IPS-20b (cell line): ENCODE measurements around the gene TMEM74B.

ENCODE experiments used
- H3K27ac ChIP-seq: one replicate; pipeline ENCODE4 v1.5.1; 2013; ENCODE audit warnings: low read length
- H3K27me3 ChIP-seq: 2 replicates; pipeline ENCODE4 v1.6.1; 2013; ENCODE audit warnings: mild to moderate bottlenecking, low read length, inconsistent platforms; ENCODE audit not compliant: insufficient read depth
- H3K36me3 ChIP-seq: 2 replicates; pipeline ENCODE4 v1.6.1; 2013; ENCODE audit warnings: low read depth, mild to moderate bottlenecking, inconsistent platforms, low read length, moderate library complexity; ENCODE audit not compliant: insufficient read depth
- H3K4me1 ChIP-seq: 2 replicates; pipeline ENCODE4 v1.6.1; 2013; ENCODE audit warnings: mild to moderate bottlenecking, control low read depth, inconsistent platforms, low read length, moderate library complexity; ENCODE audit not compliant: insufficient read depth
- H3K4me3 ChIP-seq: 2 replicates; pipeline ENCODE4 v1.5.1; 2013; ENCODE audit warnings: mild to moderate bottlenecking, low read length, inconsistent platforms
- H3K9ac ChIP-seq: 2 replicates; pipeline ENCODE4 v1.6.1; 2013; ENCODE audit warnings: low read depth, mild to moderate bottlenecking, inconsistent platforms, low read length, moderate library complexity
- H3K9me3 ChIP-seq: 2 replicates; pipeline ENCODE4 v1.6.1; 2013; ENCODE audit warnings: mild to moderate bottlenecking, low read depth, low read length, inconsistent platforms; ENCODE audit not compliant: insufficient read depth

Gene TMEM74B

GRCh38 chr20:1174787-1175186 lies 10.0 kb downstream of the TMEM74B start:
- Histone ChIP-seq H3K9ac (no peak overlapping the region), H3K27me3 (no peaks in the 10 kb centered on the region), H3K4me3 (no peak overlapping the region), H3K9me3 (no peaks in the 10 kb centered on the region), H3K27ac (no peak overlapping the region), H3K36me3 (peaks cover 14% of the 10 kb centered on the region; the same call in 1 of the 2 replicates), H3K4me1 (no peaks in the 10 kb centered on the region)

DNA sequence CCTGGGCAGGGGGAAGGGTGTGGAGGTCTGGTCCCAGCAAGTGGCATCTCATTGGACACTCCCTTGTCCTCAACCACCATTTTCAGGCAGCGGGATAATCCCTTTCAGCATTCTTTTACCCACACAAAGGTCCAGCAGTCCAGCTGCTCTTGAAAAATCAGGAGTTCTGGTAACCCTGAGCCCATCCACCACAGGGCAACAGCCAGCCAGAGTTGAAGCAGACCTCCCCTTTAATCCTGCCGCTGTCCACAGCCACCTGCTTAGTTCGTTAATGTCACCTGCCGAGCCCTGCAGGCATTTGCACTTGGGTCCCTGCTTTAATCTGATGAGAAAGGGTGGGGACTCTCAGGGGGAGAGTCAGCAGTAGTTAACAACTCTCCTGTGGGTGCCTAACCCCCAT lies 11.1 kb downstream of the TMEM74B start:
- peaks cover 25% of the 10 kb centered on the region for H3K36me3 ChIP-seq
- H3K4me3 ChIP-seq = no peak overlapping the region

GRCh38 chr20:1171461-1172093 lies 13.2 kb downstream of the TMEM74B start:
- Histone ChIP-seq H3K9me3 (no peaks in the 10 kb centered on the region), H3K36me3 (peaks cover 46% of the 10 kb centered on the region), H3K27me3 (no peaks in the 10 kb centered on the region), H3K27ac (no peak overlapping the region), H3K4me3 (no peak overlapping the region), H3K9ac (no peak overlapping the region), H3K4me1 (no peaks in the 10 kb centered on the region)

More for the DNA sequence above, 11.1 kb downstream of the TMEM74B start:
- Histone ChIP-seq H3K27ac (no peak overlapping the region), H3K27me3 (no peaks in the 10 kb centered on the region), H3K9me3 (no peaks in the 10 kb centered on the region), H3K9ac (no peak overlapping the region), H3K4me1 (no peaks in the 10 kb centered on the region)

- Histone ChIP-seq H3K36me3 (peaks cover 65% of the 10 kb centered on the region), H3K4me1 (no peaks in the 10 kb centered on the region), H3K9ac (no peak overlapping the region), H3K9me3 (no peaks in the 10 kb centered on the region), H3K4me3 (no peak overlapping the region), H3K27ac (no peak overlapping the region), H3K27me3 (no peaks in the 10 kb centered on the region)
Measured at GRCh38 chr20:1169224-1169623, 15.6 kb downstream of the TMEM74B start.

DNA sequence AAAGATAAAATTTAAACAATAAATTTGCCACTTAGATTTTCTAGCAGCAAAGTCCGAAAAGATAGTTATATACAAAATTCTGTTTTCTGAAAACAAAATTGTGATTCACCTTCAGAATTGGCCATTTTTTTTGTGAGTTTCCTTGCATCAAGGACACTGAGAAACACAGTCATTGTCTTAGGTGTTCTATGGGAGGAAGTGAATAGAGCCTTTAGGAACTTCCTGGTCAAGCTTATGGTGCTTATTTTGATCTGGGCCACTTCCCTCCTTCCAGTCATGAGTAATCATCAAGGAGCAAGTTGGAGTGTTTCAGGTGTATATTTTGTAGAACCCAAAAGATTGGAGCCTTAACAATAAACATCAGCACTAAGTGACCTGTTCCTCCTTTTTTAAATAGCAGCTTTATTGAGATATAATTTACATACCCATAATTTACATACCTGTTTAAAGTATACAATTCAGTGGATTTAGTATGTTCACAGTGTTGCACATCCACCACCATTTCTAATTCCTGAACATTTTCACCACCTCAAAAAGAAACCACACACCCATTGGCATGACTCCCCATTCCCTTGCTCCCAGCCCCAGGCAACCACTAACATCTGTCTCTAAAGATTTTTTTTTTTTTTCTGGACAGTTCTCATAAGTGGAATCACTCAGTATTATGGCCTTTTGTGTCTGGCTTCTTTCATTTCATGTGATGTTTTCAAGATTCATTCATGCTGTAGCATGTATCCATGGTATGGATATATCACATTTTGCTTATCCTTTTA lies 17.6 kb downstream of the TMEM74B start:
- no peaks in the 10 kb centered on the region for H3K9me3 ChIP-seq
- H3K36me3 ChIP-seq = peaks cover 78% of the 10 kb centered on the region
- H3K27ac ChIP-seq = no peak overlapping the region
- no peak overlapping the region for H3K4me3 ChIP-seq
- no peaks in the 10 kb centered on the region for H3K4me1 ChIP-seq
- no peaks in the 10 kb centered on the region for H3K27me3 ChIP-seq
- no peak overlapping the region for H3K9ac ChIP-seq

GRCh38 chr20:1165941-1166340 lies 18.8 kb downstream of the TMEM74B start:
- no peak overlapping the region for H3K27ac ChIP-seq
- H3K4me3 ChIP-seq = no peak overlapping the region
- H3K4me1 ChIP-seq = no peaks in the 10 kb centered on the region
- no peak overlapping the region for H3K9ac ChIP-seq
- no peaks in the 10 kb centered on the region for H3K9me3 ChIP-seq
- H3K36me3 ChIP-seq = peaks cover 83% of the 10 kb centered on the region
- H3K27me3 ChIP-seq = no peaks in the 10 kb centered on the region

DNA sequence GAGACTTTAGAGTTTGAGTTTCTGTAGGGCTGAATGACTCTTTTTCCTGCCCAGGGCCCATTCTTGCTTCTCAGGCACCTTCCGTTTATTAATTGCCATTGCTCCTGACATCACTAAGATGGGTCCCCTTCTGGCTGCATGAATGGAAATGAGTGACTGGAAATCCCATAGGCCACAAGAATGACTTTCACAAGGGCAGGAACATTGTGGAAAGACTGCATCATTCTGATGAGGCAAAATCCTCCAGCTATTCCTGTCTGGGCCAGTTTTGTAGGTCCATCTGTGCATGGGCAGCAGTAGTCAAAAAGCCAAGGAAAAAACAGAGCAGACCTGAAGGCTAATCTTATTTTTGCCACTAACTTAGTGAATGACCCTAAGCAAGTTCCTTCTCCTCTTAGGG lies 19.3 kb downstream of the TMEM74B start:
- Histone ChIP-seq H3K9me3 (no peaks in the 10 kb centered on the region), H3K27me3 (no peaks in the 10 kb centered on the region), H3K9ac (no peak overlapping the region), H3K4me1 (no peaks in the 10 kb centered on the region), H3K4me3 (no peak overlapping the region), H3K27ac (no peak overlapping the region), H3K36me3 (peaks cover 87% of the 10 kb centered on the region)

DNA sequence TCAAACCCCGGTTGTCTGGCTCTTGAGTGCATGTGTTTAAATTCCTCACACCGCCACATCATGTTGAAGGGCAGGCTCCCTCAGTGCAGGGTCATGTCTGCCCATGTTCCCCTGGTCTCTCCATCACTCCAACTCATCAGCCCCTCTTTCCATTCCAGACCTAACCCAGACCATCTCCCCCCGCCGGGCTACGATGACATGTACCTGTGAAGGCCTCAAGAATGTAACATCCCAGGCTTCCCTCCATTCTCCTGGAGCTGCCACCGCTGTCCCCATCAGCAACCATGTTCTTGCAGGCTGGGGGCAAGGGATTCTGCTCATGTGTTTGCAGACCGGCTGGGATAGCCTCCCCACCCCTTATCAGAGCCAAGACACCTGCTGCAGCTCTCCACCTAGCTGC lies 19.9 kb downstream of the TMEM74B start:
- no peaks in the 10 kb centered on the region for H3K9me3 ChIP-seq
- H3K4me3 ChIP-seq = no peak overlapping the region
- H3K36me3 ChIP-seq = peaks cover 88% of the 10 kb centered on the region
- no peak overlapping the region for H3K27ac ChIP-seq
- no peaks in the 10 kb centered on the region for H3K27me3 ChIP-seq
- no peaks in the 10 kb centered on the region for H3K4me1 ChIP-seq
- no peak overlapping the region for H3K9ac ChIP-seq

- H3K9ac ChIP-seq = no peak overlapping the region
- H3K27me3 ChIP-seq = no peaks in the 10 kb centered on the region
- H3K4me3 ChIP-seq = no peak overlapping the region
- H3K27ac ChIP-seq = no peak overlapping the region
- H3K9me3 ChIP-seq = no peaks in the 10 kb centered on the region
- H3K36me3 ChIP-seq = peaks cover 76% of the 10 kb centered on the region
- no peaks in the 10 kb centered on the region for H3K4me1 ChIP-seq
Measured at GRCh38 chr20:1163653-1164052, 21.1 kb downstream of the TMEM74B start.

GRCh38 chr20:1163105-1163504 lies 21.7 kb downstream of the TMEM74B start:
- H3K9me3 ChIP-seq = no peaks in the 10 kb centered on the region
- no peak overlapping the region for H3K4me3 ChIP-seq
- H3K9ac ChIP-seq = no peak overlapping the region
- H3K36me3 ChIP-seq = peaks cover 71% of the 10 kb centered on the region
- H3K27me3 ChIP-seq = no peaks in the 10 kb centered on the region
- no peak overlapping the region for H3K27ac ChIP-seq
- no peaks in the 10 kb centered on the region for H3K4me1 ChIP-seq

DNA sequence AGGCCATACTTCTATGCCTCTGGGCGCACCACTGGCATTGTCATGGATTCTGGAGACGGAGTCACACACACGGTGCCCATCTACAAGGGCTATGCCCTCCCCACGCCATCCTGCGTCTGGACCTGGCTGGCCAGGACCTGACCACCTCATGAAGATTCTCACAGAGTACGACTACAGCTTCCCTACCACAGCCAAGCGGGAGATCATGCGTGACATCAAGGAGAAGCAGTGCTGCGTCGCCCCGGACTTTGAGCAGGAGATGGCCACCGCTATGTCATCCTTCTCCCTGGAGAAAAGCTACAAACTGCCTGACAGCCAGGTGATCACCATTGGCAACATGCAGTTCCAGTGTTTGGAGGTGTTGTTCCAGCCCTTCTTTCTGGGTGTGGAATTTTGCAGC lies 23.8 kb downstream of the TMEM74B start:
- Histone ChIP-seq H3K27ac (no peak overlapping the region), H3K36me3 (peaks cover 53% of the 10 kb centered on the region), H3K9ac (no peak overlapping the region), H3K27me3 (no peaks in the 10 kb centered on the region), H3K9me3 (no peaks in the 10 kb centered on the region), H3K4me1 (no peaks in the 10 kb centered on the region), H3K4me3 (no peak overlapping the region)

DNA sequence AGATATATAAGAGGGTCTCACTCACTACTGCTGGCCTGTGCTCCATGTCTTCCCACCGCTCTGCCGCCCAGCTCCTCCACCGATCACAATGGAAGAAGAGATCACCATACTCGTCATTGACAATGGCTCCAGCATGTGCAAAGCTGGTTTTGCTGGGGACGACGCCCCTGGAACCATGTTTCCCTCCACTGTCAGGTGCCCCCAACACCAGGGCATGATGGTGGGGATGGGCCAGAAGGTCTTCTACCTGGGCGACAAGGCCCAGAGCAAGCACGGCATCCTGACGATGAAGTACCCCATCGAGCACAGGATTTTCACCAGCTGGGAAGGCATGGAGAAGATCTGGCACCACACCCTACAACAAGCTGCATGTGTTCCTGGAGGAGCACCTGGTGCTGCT lies 24.3 kb downstream of the TMEM74B start:
- H3K27ac ChIP-seq = no peak overlapping the region
- H3K4me3 ChIP-seq = no peak overlapping the region
- H3K4me1 ChIP-seq = no peaks in the 10 kb centered on the region
- no peak overlapping the region for H3K9ac ChIP-seq
- no peaks in the 10 kb centered on the region for H3K9me3 ChIP-seq
- H3K27me3 ChIP-seq = no peaks in the 10 kb centered on the region
- peaks cover 53% of the 10 kb centered on the region for H3K36me3 ChIP-seq
